H1 (cell line): ENCODE measurements around the gene RCC2. TPM values are rescaled to one million over a fixed set of nuclear protein-coding genes. Genes with fewer than 3 reads are reported as not detected.
"Not testable (repeated sequence)": the region's sequence is repeated elsewhere in the genome, so short reads cannot be mapped to it uniquely, and the experiment has no call there.

ENCODE experiments used
- CTCF ChIA-PET: fragments of 300-600 bp; sonication (Branson Sonifier 250); formaldehyde crosslinking; loops from one replicate; lab custom pipeline; 2021; ENCODE audit not compliant: partially characterized antibody; lab: Charles Lee
- POLR2A ChIA-PET: fragments of 300-600 bp; sonication (Branson Sonifier 250); formaldehyde crosslinking; loops from one replicate; lab custom pipeline; 2021; ENCODE audit warnings: inconsistent platforms; ENCODE audit not compliant: partially characterized antibody; lab: Charles Lee
- DNase-seq, 2 experiments: peaks; one replicate each; pipeline versions ENCODE4 v3.0.0 to v3.0.0-alpha.2; 2010 to 2022; ENCODE audit warnings: low spot score in 2 of 2, low read depth in 1 of 2, mixed read lengths in 1 of 2
- FAIRE-seq: peaks from 2 replicates; lab custom pipeline; 2011; peaks lifted over from hg19 to GRCh38; lab: Jason Lieb, UNC
- H2AFZ ChIP-seq: 2 replicates; pipeline ENCODE4 v1.8.1; 2012; ENCODE audit warnings: low read length, inconsistent platforms
- H2AK5ac ChIP-seq: 2 replicates; pipeline ENCODE4 v1.6.1; 2013; ENCODE audit warnings: low read depth, low read length
- H2BK120ac ChIP-seq: replicated peaks from 2 replicates; pipeline ENCODE3; 2013; ENCODE audit warnings: low read depth, low read length, inconsistent platforms
- H2BK12ac ChIP-seq: 2 replicates; pipeline ENCODE4 v1.6.1; 2013; ENCODE audit warnings: low read depth, low read length
- H2BK15ac ChIP-seq: 2 replicates; pipeline ENCODE4 v1.6.1; 2013; ENCODE audit warnings: low read length
- H2BK20ac ChIP-seq: 2 replicates; pipeline ENCODE4 v1.6.1; 2013; ENCODE audit warnings: low read length
- H2BK5ac ChIP-seq: 2 replicates; pipeline ENCODE4 v1.6.1; 2013; ENCODE audit warnings: low read depth, low read length
- H3K14ac ChIP-seq: 2 replicates; pipeline ENCODE4 v1.6.1; 2013; ENCODE audit warnings: inconsistent platforms; ENCODE audit not compliant: insufficient read length
- H3K18ac ChIP-seq: 2 replicates; pipeline ENCODE4 v1.6.1; 2013; ENCODE audit warnings: low read length; ENCODE audit errors: extremely low read depth
- H3K23ac ChIP-seq: 2 replicates; pipeline ENCODE4 v1.6.1; 2013; ENCODE audit warnings: inconsistent platforms; ENCODE audit not compliant: insufficient read length
- H3K23me2 ChIP-seq: 2 replicates; pipeline ENCODE4 v1.6.1; 2013; ENCODE audit warnings: low read depth, low read length
- H3K27ac ChIP-seq: 2 replicates; pipeline ENCODE4 v1.6.1; 2011; ENCODE audit warnings: low read depth, low read length, inconsistent platforms
- H3K27me3 ChIP-seq, 4 experiments: replicated peaks in 1 of 4; 1 replicate in 1 of 4; 2 replicates in 3 of 4; pipeline versions ENCODE4 v1.6.1 to v1.8.1; 2011 to 2013; ENCODE audit warnings: low read length in 3 of 4, mild to moderate bottlenecking in 3 of 4, inconsistent platforms in 2 of 4, mixed read lengths in 2 of 4, moderate library complexity in 1 of 4; ENCODE audit not compliant: control insufficient read depth in 3 of 4, insufficient read depth in 3 of 4; ENCODE audit errors: extremely low read depth in 1 of 4
- H3K36me3 ChIP-seq, 4 experiments: 2 replicates each; pipeline versions ENCODE4 v1.6.1 to v1.8.1; 2011 to 2013; ENCODE audit warnings: mild to moderate bottlenecking in 4 of 4, low read length in 3 of 4, moderate library complexity in 2 of 4, control low read depth in 1 of 4, inconsistent platforms in 1 of 4; ENCODE audit not compliant: insufficient read depth in 4 of 4, control insufficient read depth in 2 of 4
- H3K4ac ChIP-seq: replicated peaks from 2 replicates; pipeline ENCODE3; 2013; ENCODE audit warnings: low read length, low read depth, mixed read lengths, inconsistent platforms; ENCODE audit not compliant: insufficient read length
- H3K4me1 ChIP-seq, 4 experiments: replicated peaks in 1 of 4; 1 replicate in 1 of 4; 2 replicates in 3 of 4; pipeline versions ENCODE4 v1.6.1 to v1.8.1; 2011 to 2013; ENCODE audit warnings: low read length in 3 of 4, inconsistent platforms in 2 of 4, mixed read lengths in 1 of 4; ENCODE audit not compliant: insufficient read depth in 4 of 4, control insufficient read depth in 3 of 4
- H3K4me2 ChIP-seq, 2 experiments: 2 replicates each; pipeline versions ENCODE4 v1.6.1 to v1.8.1; 2011 to 2013; ENCODE audit warnings: low read depth in 2 of 2, low read length in 2 of 2, control low read depth in 1 of 2, inconsistent platforms in 1 of 2, mild to moderate bottlenecking in 1 of 2; ENCODE audit not compliant: insufficient read depth in 1 of 2
- H3K4me3 ChIP-seq, 4 experiments: fragments of 200-600, 300-600 bp in 1 of 4; sonication (generic), shearing (Covaris generic), sonication (Bioruptor Twin) in 1 of 4; 2 replicates each; pipeline versions ENCODE4 v1.5.1 to v1.8.1; 2011 to 2016; ENCODE audit warnings: low read length in 4 of 4, low read depth in 3 of 4, control low read depth in 2 of 4, inconsistent platforms in 2 of 4, mild to moderate bottlenecking in 2 of 4, mixed read lengths in 1 of 4, moderate library complexity in 1 of 4; ENCODE audit not compliant: insufficient read depth in 2 of 4; ENCODE audit errors: extremely low read depth in 1 of 4
- H3K56ac ChIP-seq: replicated peaks from 2 replicates; pipeline ENCODE3; 2013; ENCODE audit warnings: low read depth, mild to moderate bottlenecking, mixed read lengths, low read length, inconsistent platforms; ENCODE audit not compliant: insufficient read length
- H3K79me1 ChIP-seq: 2 replicates; pipeline ENCODE4 v1.6.1; 2013; ENCODE audit warnings: low read depth, low read length, control low read depth
- H3K79me2 ChIP-seq, 2 experiments: 2 replicates each; pipeline versions ENCODE4 v1.6.1 to v1.8.1; 2012 to 2013; ENCODE audit warnings: low read length in 2 of 2, mild to moderate bottlenecking in 2 of 2, inconsistent platforms in 1 of 2; ENCODE audit not compliant: insufficient read depth in 2 of 2, control insufficient read depth in 1 of 2
- H3K9ac ChIP-seq, 4 experiments: replicated peaks in 1 of 4; 1 replicate in 1 of 4; 2 replicates in 3 of 4; pipeline versions ENCODE4 v1.6.1 to v1.8.1; 2011 to 2013; ENCODE audit warnings: low read depth in 3 of 4, low read length in 3 of 4, control low read depth in 2 of 4, mild to moderate bottlenecking in 2 of 4, moderate library complexity in 2 of 4, inconsistent platforms in 1 of 4; ENCODE audit errors: extremely low read depth in 1 of 4
- H3K9me3 ChIP-seq, 2 experiments: 2 replicates each; pipeline versions ENCODE4 v1.6.1 to v1.8.1; 2012 to 2013; ENCODE audit warnings: mild to moderate bottlenecking in 2 of 2, moderate library complexity in 2 of 2, control low read depth in 1 of 2, inconsistent platforms in 1 of 2, low read depth in 1 of 2, low read length in 1 of 2, mixed read lengths in 1 of 2; ENCODE audit not compliant: insufficient read depth in 2 of 2
- H4K20me1 ChIP-seq, 2 experiments: replicated peaks in 1 of 2; 2 replicates each; pipeline versions ENCODE3 to v1.8.1; 2011 to 2013; ENCODE audit warnings: inconsistent platforms in 2 of 2, low read length in 2 of 2, mild to moderate bottlenecking in 1 of 2; ENCODE audit not compliant: insufficient read depth in 2 of 2, control insufficient read depth in 1 of 2
- H4K5ac ChIP-seq: 2 replicates; pipeline ENCODE4 v1.6.1; 2013; ENCODE audit warnings: low read length, low read depth, mixed read lengths, inconsistent platforms; ENCODE audit not compliant: insufficient read length
- H4K8ac ChIP-seq: 2 replicates; pipeline ENCODE4 v1.8.0; 2013; ENCODE audit warnings: mild to moderate bottlenecking, moderate library complexity, low read length, inconsistent platforms; ENCODE audit not compliant: insufficient read depth; ENCODE audit errors: extremely low read depth
- H4K91ac ChIP-seq: replicated peaks from 2 replicates; pipeline ENCODE3; 2013; ENCODE audit warnings: low read length, mixed read lengths, inconsistent platforms; ENCODE audit not compliant: insufficient read length
- CTCF ChIP-seq, 3 experiments: IDR thresholded peaks; 1 replicate in 2 of 3; 2 replicates in 1 of 3; pipeline versions ENCODE4 v1.5.1 to v1.6.1; 2011; ENCODE audit warnings: low read length in 3 of 3, mild to moderate bottlenecking in 3 of 3, inconsistent platforms in 2 of 3, low read depth in 1 of 3, moderate library complexity in 1 of 3; ENCODE audit not compliant: insufficient read depth in 1 of 3; ENCODE audit errors: control extremely low read depth in 1 of 3
- JUND ChIP-seq: IDR thresholded peaks from 2 replicates; pipeline ENCODE4 v1.6.1; 2011; ENCODE audit warnings: mild to moderate bottlenecking, improper control_type of control experiment, low read length
- RAD21 ChIP-seq, 2 experiments: IDR thresholded peaks in 1 of 2; conservative IDR thresholded peaks in 1 of 2; 2 replicates each; pipeline ENCODE4 v1.6.1; 2011; ENCODE audit warnings: low read depth in 2 of 2, low read length in 2 of 2, improper control_type of control experiment in 1 of 2, inconsistent platforms in 1 of 2, mild to moderate bottlenecking in 1 of 2, moderate library complexity in 1 of 2
- TBP ChIP-seq: IDR thresholded peaks from 2 replicates; pipeline ENCODE4 v1.6.1; 2011; ENCODE audit warnings: low read depth, low read length, improper control_type of control experiment
- YY1 ChIP-seq: IDR thresholded peaks from 2 replicates; pipeline ENCODE4 v1.6.1; 2011; ENCODE audit warnings: low read depth, mild to moderate bottlenecking, low read length
- WGBS, 2 experiments: shearing (Covaris generic) in 1 of 2; methylation state at CpG; one replicate each; pipeline versions ENCODE4 v1.1.6 to v1.1.7; 2013 to 2015; ENCODE audit warnings: low lambda C conversion rate in 2 of 2, mixed read lengths in 2 of 2, inconsistent platforms in 1 of 2, low coverage in 1 of 2, missing lambda C conversion rate in 1 of 2; ENCODE audit not compliant: insufficient replicate concordance in 2 of 2, insufficient coverage in 1 of 2, insufficient read length in 1 of 2; ENCODE audit errors: extremely low coverage in 1 of 2, missing lambda C conversion rate in 1 of 2; 5-methylcytosine and 5-hydroxymethylcytosine counted together
- polyA plus RNA-seq, 7 experiments: library from polyadenylated mRNA; depleted of rRNA in 3 of 7; stranded (reverse) in 5 of 7; unstranded in 2 of 7; fragments of >200 nt in 5 of 7; fragments of 200-250 nt in 2 of 7; gene quantifications; 1 replicate in 5 of 7; 2 replicates in 1 of 7; 4 replicates in 1 of 7; pipeline versions ENCODE4 v1.2.1 to v1.2.3, GENCODE V29; 2011 to 2013; ENCODE audit warnings: missing spikeins in 2 of 7, mixed read lengths in 2 of 7
- total RNA-seq: library from RNA; stranded (reverse); fragmentation: NEBNext Ultra II Directional; extraction: Animal tissue kit (Norgen Biotek cat#: 25700); gene quantifications from 2 replicates; pipeline ENCODE4 v1.2.1, GENCODE V29; 2021

RCC2 gene
- total and polyA plus RNA-seq, 2 of the 8 experiments (the other 6 are each of a cell fraction or from before 2014, with no cell fraction given): 229 to 455 TPM

GRCh38 chr1:17452203-17452602 lies 12.7 kb upstream of the RCC2 start:
- not testable (repeated sequence) for H3K79me2 ChIP-seq, H4K8ac ChIP-seq, H3K9me3 ChIP-seq, H3K36me3 ChIP-seq, H2BK120ac ChIP-seq, H3K18ac ChIP-seq, H3K79me1 ChIP-seq, H3K4me1 ChIP-seq, H3K4me2 ChIP-seq, H3K14ac ChIP-seq, H4K20me1 ChIP-seq, H3K23me2 ChIP-seq, H3K27ac ChIP-seq, H3K4ac ChIP-seq, H2BK5ac ChIP-seq, DNase-seq, H3K23ac ChIP-seq, FAIRE-seq, H3K9ac ChIP-seq, H4K91ac ChIP-seq, H3K27me3 ChIP-seq, H4K5ac ChIP-seq, H3K56ac ChIP-seq, H3K4me3 ChIP-seq
- H2AK5ac ChIP-seq: 0 out of 2 replicates have a peak overlapping the region, but pooled peaks have one; percentile 89
- 0 out of 2 replicates have a peak overlapping the region, but pooled peaks have one; percentile 20 for H2BK12ac ChIP-seq
- H2BK20ac ChIP-seq: peak overlapping the region; percentile 6; the same call in 1 of the 2 replicates
- 0 out of 2 replicates have a peak overlapping the region, but pooled peaks have one; percentile 6 for H2AFZ ChIP-seq
- TF ChIP-seq YY1 (0 out of 2 replicates have a peak, but pooled peaks have one; percentile 47), TBP (peak; percentile 68), CTCF (IDR thresholded peaks at IDR 0.05; ENCODE audit: control extremely low read depth in 1 of 3, insufficient read depth in 1 of 3, low read depth in 1 of 3, low read length in 3 of 3) (peak in 2 of 3 experiments; percentile 16 to 22; a peak in 2 of 4 replicates), JUND (0 out of 2 replicates have a peak, but pooled peaks have one; percentile 36), RAD21 (IDR thresholded peaks at IDR 0.05 in 1 of 2, conservative IDR thresholded peaks at IDR 0.05 in 1 of 2; ENCODE audit: low read depth in 2 of 2, low read length in 2 of 2) (peak; percentile 19 to 36; a peak in 2 of 4 replicates)
- ChIA-PET CTCF (interaction anchor here (0.6 to 3.6 kb wide), 24 partner anchors 8 to 287 kb away, joined by 3 to 34 read pairs (median 4); no protein-coding TSS in a partner anchor), POLR2A (interaction anchor here (0.9 to 3.0 kb wide), 8 partner anchors 8 to 25 kb away, joined by 3 to 19 read pairs (median 6); partner anchors contain the start of gene RCC2)
- H2BK15ac ChIP-seq: peak overlapping the region; percentile 4; the same call in 1 of the 2 replicates
- 72% methylated on average over 6 of the region's 10 CpGs; no CpG with 5 or more reads in 1 of the 2 experiments for WGBS, 2 experiments
